ENCODE measurements around the gene SCG3. TPM values are rescaled to one million over a fixed set of nuclear protein-coding genes. Genes with fewer than 3 reads are reported as not detected.

The SCG3 gene
- total and polyA plus RNA-seq, 2 of the 4 experiments (the other 2 are of a cell fraction): 0.02 TPM; not detected in 1

DNA sequence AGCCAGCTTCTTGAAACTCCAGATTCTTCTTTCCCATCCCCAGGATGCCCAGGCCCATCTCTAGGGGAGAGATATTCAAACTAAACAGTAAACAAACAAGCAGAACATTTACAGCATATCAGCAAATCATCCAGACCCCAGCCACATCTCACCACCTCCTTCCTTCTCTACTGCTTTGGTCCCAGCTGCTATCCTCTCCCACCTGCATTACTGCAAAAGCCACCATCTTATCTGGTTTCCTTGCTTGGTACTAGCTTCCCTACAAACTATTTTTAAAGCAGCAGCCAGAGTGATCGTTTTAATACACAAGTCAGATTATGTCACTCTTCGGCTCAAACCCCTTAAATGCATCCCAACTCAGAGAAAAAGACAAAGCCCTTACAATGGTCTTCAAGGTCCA lies 51.3 kb downstream of the SCG3 start:
- Histone ChIP-seq H4K91ac (ENCODE audit: insufficient read depth, low read depth, low read length) (peak overlapping the region; percentile 15; the same call in 1 of the 2 replicates), H3K36me3 (ENCODE audit: control insufficient read depth, insufficient read depth, low read length) (no peaks in the 10 kb centered on the region), H3K14ac (replicated peaks; ENCODE audit: low read depth, low read length) (no peak overlapping the region), H3K27me3 (ENCODE audit: control insufficient read depth, insufficient read depth, low read length) (no peaks in the 10 kb centered on the region), H2BK20ac (ENCODE audit: low read depth, low read length) (no peak overlapping the region; the same call in 1 of the 2 replicates), H3K23ac (ENCODE audit: low read depth, low read length) (no peak overlapping the region), H3K4me2 (ENCODE audit: low read depth, low read length) (no peak overlapping the region), H4K8ac (ENCODE audit: low read depth in 2 of 2, low read length in 2 of 2) (no peak overlapping the region), H2BK120ac (ENCODE audit: low read depth, low read length) (no peak overlapping the region), H3K4me1 (ENCODE audit: control insufficient read depth, insufficient read depth, low read length) (peaks cover 10% of the 10 kb centered on the region), H3K9me3 (ENCODE audit: control insufficient read depth, insufficient read depth, low read length) (no peaks in the 10 kb centered on the region), H3K9me1 (ENCODE audit: insufficient read depth, low read length) (peaks cover 6% of the 10 kb centered on the region), H3K9ac (ENCODE audit: low read depth, low read length) (no peak overlapping the region), H2AK9ac (replicated peaks; ENCODE audit: low read depth, low read length, poor library complexity) (no peak overlapping the region), H2BK15ac (ENCODE audit: low read depth, low read length) (no peak overlapping the region; the same call in 2 of the 3 replicates), H3K4ac (ENCODE audit: low read depth, low read length) (0 out of 2 replicates have a peak overlapping the region, but pooled peaks have one; percentile 4), H3K56ac (ENCODE audit: extremely low read depth, insufficient read depth, low read length) (no peak overlapping the region), H4K20me1 (ENCODE audit: insufficient read depth, low read length) (0 out of 2 replicates have a peak, but pooled peaks cover under 1% of the 10 kb centered on the region), H3K4me3 (ENCODE audit: insufficient read depth, low read depth, low read length) (no peak overlapping the region), H3K79me1 (ENCODE audit: low read depth in 1 of 2, low read length in 2 of 2) (peaks cover 22 to 64% of the 10 kb centered on the region in 2 experiments), H3K27ac (ENCODE audit: insufficient read depth, low read length) (no peak overlapping the region), H2AFZ (replicated peaks; ENCODE audit: low read length, poor library complexity) (no peak overlapping the region), H4K5ac (ENCODE audit: low read depth, low read length) (no peak overlapping the region), H2AK5ac (ENCODE audit: low read depth, low read length) (0 out of 2 replicates have a peak overlapping the region, but pooled peaks have one; percentile 16), H3K18ac (ENCODE audit: low read depth, low read length) (no peak overlapping the region), H2BK5ac (ENCODE audit: low read depth, low read length, poor library complexity, severe bottlenecking) (no peak overlapping the region)
- TF ChIP-seq FOS (IDR thresholded peaks at IDR 0.05; ENCODE audit: low read depth, low read length): no peak
- TF ChIP-seq CEBPB (IDR thresholded peaks at IDR 0.05; ENCODE audit: low read depth, low read length): no peak
- TF ChIP-seq RCOR1 (IDR thresholded peaks at IDR 0.05; ENCODE audit: insufficient replicate concordance, low read length): no peak
- no peak for TF ChIP-seq MXI1 (IDR thresholded peaks at IDR 0.05; ENCODE audit: borderline replicate concordance, low read depth, low read length)
- TF ChIP-seq MAZ (IDR thresholded peaks at IDR 0.05; ENCODE audit: borderline replicate concordance, low read depth, low read length): no peak
- no peak for TF ChIP-seq MAFK (IDR thresholded peaks at IDR 0.05; ENCODE audit: low read depth, low read length)
- TF ChIP-seq BHLHE40 (IDR thresholded peaks at IDR 0.05; ENCODE audit: low read depth, low read length): no peak
- no peak for TF ChIP-seq CHD1 (IDR thresholded peaks at IDR 0.05; ENCODE audit: low read depth, low read length)
- TF ChIP-seq, protein P1, sequence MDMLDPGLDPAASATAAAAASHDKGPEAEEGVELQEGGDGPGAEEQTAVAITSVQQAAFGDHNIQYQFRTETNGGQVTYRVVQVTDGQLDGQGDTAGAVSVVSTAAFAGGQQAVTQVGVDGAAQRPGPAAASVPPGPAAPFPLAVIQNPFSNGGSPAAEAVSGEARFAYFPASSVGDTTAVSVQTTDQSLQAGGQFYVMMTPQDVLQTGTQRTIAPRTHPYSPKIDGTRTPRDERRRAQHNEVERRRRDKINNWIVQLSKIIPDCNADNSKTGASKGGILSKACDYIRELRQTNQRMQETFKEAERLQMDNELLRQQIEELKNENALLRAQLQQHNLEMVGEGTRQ (IDR thresholded peaks at IDR 0.05; ENCODE audit: low read depth, low read length): no peak
- no peak for TF ChIP-seq RAD21 (IDR thresholded peaks at IDR 0.05; ENCODE audit: low read length)
- no peak for TF ChIP-seq SMC3 (IDR thresholded peaks at IDR 0.05; ENCODE audit: low read depth, low read length)
- TF ChIP-seq, protein P2, sequence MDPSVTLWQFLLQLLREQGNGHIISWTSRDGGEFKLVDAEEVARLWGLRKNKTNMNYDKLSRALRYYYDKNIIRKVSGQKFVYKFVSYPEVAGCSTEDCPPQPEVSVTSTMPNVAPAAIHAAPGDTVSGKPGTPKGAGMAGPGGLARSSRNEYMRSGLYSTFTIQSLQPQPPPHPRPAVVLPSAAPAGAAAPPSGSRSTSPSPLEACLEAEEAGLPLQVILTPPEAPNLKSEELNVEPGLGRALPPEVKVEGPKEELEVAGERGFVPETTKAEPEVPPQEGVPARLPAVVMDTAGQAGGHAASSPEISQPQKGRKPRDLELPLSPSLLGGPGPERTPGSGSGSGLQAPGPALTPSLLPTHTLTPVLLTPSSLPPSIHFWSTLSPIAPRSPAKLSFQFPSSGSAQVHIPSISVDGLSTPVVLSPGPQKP (IDR thresholded peaks at IDR 0.05; ENCODE audit: borderline replicate concordance, low read depth, low read length): no peak
- ChIA-PET CTCF (interaction anchor here (1.5 kb wide), 1 partner anchor 44 kb away, joined by 8 read pairs; no protein-coding TSS in a partner anchor), POLR2A (ENCODE audit: unreplicated experiment) (no interaction called here)
- intact Hi-C loops (cut with micrococcal nuclease): no loop called here
- DNase-seq (no peak), ATAC-seq (ENCODE audit: low read depth) (no peak)
- in situ Hi-C loops (cut with MboI; ENCODE audit: low sequenced_read_pairs): no loop called here
- dilution Hi-C loops (cut with HindIII; ENCODE audit: low sequenced_read_pairs, unreplicated experiment): no loop called here
- no CpG with 5 or more reads among the region's 2 CpGs for WGBS, 2 experiments (ENCODE audit: extremely low coverage in 2 of 2, insufficient read length in 1 of 2)
- BruUV-seq (replicated peaks): no TSS peak
